PC-3 (cell line): ENCODE data around the gene PRUNE2. TPM values are rescaled to one million over a fixed set of nuclear protein-coding genes. Genes with fewer than 3 reads are reported as not detected.

Experiments used
- ATAC-seq: fragments of 200-7000 bp; cut with Tn5 transposase; 2 replicates; pipeline ENCODE4 v1.9.1; 2020; ENCODE audit warnings: mild to moderate bottlenecking, moderate library complexity
- BruUV-seq: library from RNA; stranded (reverse); fragments of 400-500 nt; replicated peaks from 2 replicates; lab custom pipeline; 2021; lab: Mats Ljungman, UMichigan
- CTCF ChIA-PET: fragments of 300-600 bp; sonication (Branson Sonifier 250); formaldehyde crosslinking; loops from one replicate; lab custom pipeline; 2022; ENCODE audit warnings: antibody characterized with exemption; lab: Charles Lee
- POLR2A ChIA-PET: fragments of 300-600 bp; sonication (Branson Sonifier 250); formaldehyde crosslinking; loops from one replicate; lab custom pipeline; 2022; ENCODE audit warnings: antibody characterized with exemption; ENCODE audit not compliant: unreplicated experiment; lab: Charles Lee
- DNase-seq: peaks from one replicate; pipeline ENCODE4 v3.0.0-alpha.2; 2015
- H2AFZ ChIP-seq: fragments of 300-600 bp; sonication (generic); 2 replicates; pipeline ENCODE4 v1.6.0; 2016; ENCODE audit warnings: antibody characterized with exemption, low read length
- H3F3A ChIP-seq: fragments of 300-600 bp; sonication (generic); one replicate; pipeline ENCODE4 v1.6.0; 2017; ENCODE audit warnings: antibody characterized with exemption, low read length, control low read depth, mild to moderate bottlenecking; ENCODE audit not compliant: unreplicated experiment
- H3K27ac ChIP-seq: fragments of 300-600 bp; sonication (generic); 2 replicates; pipeline ENCODE4 v1.5.1; 2016; ENCODE audit warnings: mild to moderate bottlenecking, low read length
- H3K27me3 ChIP-seq: fragments of 300-600 bp; sonication (generic); 2 replicates; pipeline ENCODE4 v1.6.1; 2016; ENCODE audit warnings: low read length, mixed read lengths
- H3K36me3 ChIP-seq: fragments of 300-600 bp; sonication (generic); 2 replicates; pipeline ENCODE4 v1.6.1; 2016; ENCODE audit warnings: low read depth, mixed run types, low read length, mixed read lengths
- H3K4me1 ChIP-seq: fragments of 300-600 bp; sonication (generic); 2 replicates; pipeline ENCODE4 v1.5.1; 2016; ENCODE audit warnings: low read length; ENCODE audit not compliant: insufficient read depth
- H3K4me2 ChIP-seq: fragments of 300-600 bp; sonication (generic); 2 replicates; pipeline ENCODE4 v1.6.0; 2016; ENCODE audit warnings: low read length
- H3K4me3 ChIP-seq: fragments of 300-600 bp; sonication (generic); 2 replicates; pipeline ENCODE4 v1.5.1; 2016; ENCODE audit warnings: mild to moderate bottlenecking, low read length, mixed read lengths
- H3K79me2 ChIP-seq: fragments of 300-600 bp; sonication (generic); 2 replicates; pipeline ENCODE4 v1.6.1; 2017; ENCODE audit warnings: low read length, mixed read lengths
- H3K9ac ChIP-seq: fragments of 300-600 bp; sonication (generic); 2 replicates; pipeline ENCODE4 v1.6.0; 2016; ENCODE audit warnings: mild to moderate bottlenecking, low read length
- H3K9me2 ChIP-seq: fragments of 300-600 bp; sonication (generic); replicated peaks from 2 replicates; pipeline ENCODE4 v1.6.1; 2016; ENCODE audit warnings: mixed run types, low read length, mixed read lengths
- H3K9me3 ChIP-seq: fragments of 300-600 bp; sonication (generic); 2 replicates; pipeline ENCODE4 v1.6.1; 2016; ENCODE audit warnings: low read length, mixed read lengths
- H4K20me1 ChIP-seq: fragments of 300-600 bp; sonication (generic); 2 replicates; pipeline ENCODE4 v1.6.1; 2016; ENCODE audit warnings: low read length, mixed read lengths
- EZH2 ChIP-seq: fragments of 300-600 bp; sonication (generic); IDR thresholded peaks from one replicate; pipeline ENCODE4 v1.6.1; 2017; ENCODE audit warnings: antibody characterized with exemption, mild to moderate bottlenecking, low read length; ENCODE audit not compliant: unreplicated experiment
- EZH2phosphoT487 ChIP-seq: fragments of 300-600 bp; sonication (generic); IDR thresholded peaks from 2 replicates; pipeline ENCODE4 v1.6.1; 2018; ENCODE audit warnings: mild to moderate bottlenecking, antibody characterized with exemption, low read length, borderline replicate concordance
- intact Hi-C: fragments of 100-400 bp; cut with micrococcal nuclease; formaldehyde crosslinking; loops from 2 replicates; pipeline ENCODE4 v1.9.0; 2023
- total RNA-seq: library from RNA; depleted of rRNA; stranded (reverse); fragments of >200 nt; gene quantifications from 2 replicates; pipeline ENCODE4 v1.2.3, GENCODE V29; 2014
- TF ChIP-seq, protein P1 (sequence below): fragments of 300-600 bp; sonication (generic); conservative IDR thresholded peaks from 2 replicates; pipeline ENCODE4 v1.5.1; 2017; ENCODE audit warnings: antibody characterized with exemption, low read depth, mild to moderate bottlenecking, low read length

PRUNE2 gene
- total RNA-seq, 1 experiment from 2014 or later: not detected

DNA sequence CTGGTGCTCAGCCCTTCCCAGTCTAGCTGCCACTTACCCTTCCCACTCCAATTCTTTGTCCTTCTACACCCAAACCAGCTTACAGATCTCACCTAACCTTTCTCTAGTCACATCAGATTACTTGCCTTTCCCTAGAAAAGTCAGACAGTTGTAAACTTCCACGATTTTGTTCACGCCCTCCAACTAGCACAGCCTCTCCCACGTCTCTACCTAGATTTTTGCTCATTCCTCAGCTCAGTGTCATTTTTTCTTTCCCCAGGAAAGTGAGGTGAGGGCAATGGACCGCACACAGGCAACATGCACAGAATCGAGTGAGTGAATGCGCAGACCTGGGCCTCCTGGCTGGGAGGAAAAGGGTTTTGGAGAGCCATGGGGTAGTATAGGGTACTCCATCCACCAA is 20.9 kb upstream of the PRUNE2 start:
- H2AFZ ChIP-seq: no peak overlapping the region
- H3K27me3 ChIP-seq: no peaks in the 10 kb centered on the region
- H3F3A ChIP-seq: no peaks in the 10 kb centered on the region
- no peaks in the 10 kb centered on the region for H3K36me3 ChIP-seq
- no peak for TF ChIP-seq EZH2
- TF ChIP-seq, protein P1, sequence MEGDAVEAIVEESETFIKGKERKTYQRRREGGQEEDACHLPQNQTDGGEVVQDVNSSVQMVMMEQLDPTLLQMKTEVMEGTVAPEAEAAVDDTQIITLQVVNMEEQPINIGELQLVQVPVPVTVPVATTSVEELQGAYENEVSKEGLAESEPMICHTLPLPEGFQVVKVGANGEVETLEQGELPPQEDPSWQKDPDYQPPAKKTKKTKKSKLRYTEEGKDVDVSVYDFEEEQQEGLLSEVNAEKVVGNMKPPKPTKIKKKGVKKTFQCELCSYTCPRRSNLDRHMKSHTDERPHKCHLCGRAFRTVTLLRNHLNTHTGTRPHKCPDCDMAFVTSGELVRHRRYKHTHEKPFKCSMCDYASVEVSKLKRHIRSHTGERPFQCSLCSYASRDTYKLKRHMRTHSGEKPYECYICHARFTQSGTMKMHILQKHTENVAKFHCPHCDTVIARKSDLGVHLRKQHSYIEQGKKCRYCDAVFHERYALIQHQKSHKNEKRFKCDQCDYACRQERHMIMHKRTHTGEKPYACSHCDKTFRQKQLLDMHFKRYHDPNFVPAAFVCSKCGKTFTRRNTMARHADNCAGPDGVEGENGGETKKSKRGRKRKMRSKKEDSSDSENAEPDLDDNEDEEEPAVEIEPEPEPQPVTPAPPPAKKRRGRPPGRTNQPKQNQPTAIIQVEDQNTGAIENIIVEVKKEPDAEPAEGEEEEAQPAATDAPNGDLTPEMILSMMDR: no peak
- no peak for TF ChIP-seq EZH2phosphoT487
- no peak overlapping the region for H3K4me2 ChIP-seq
- CTCF ChIA-PET: no interaction called here
- ATAC-seq (no peak), DNase-seq (no peak)
- no peak overlapping the region for H3K9ac ChIP-seq
- H3K9me2 ChIP-seq: no peaks in the 10 kb centered on the region
- no peaks in the 10 kb centered on the region for H3K9me3 ChIP-seq
- intact Hi-C loops: no loop called here
- no peaks in the 10 kb centered on the region for H4K20me1 ChIP-seq
- peaks cover 15% of the 10 kb centered on the region for H3K4me1 ChIP-seq
- BruUV-seq: no TSS peak
- H3K4me3 ChIP-seq: no peak overlapping the region
- no peaks in the 10 kb centered on the region for H3K79me2 ChIP-seq
- 0 out of 2 replicates have a peak overlapping the region, but pooled peaks have one; percentile 18 for H3K27ac ChIP-seq
- POLR2A ChIA-PET: no interaction called here

DNA sequence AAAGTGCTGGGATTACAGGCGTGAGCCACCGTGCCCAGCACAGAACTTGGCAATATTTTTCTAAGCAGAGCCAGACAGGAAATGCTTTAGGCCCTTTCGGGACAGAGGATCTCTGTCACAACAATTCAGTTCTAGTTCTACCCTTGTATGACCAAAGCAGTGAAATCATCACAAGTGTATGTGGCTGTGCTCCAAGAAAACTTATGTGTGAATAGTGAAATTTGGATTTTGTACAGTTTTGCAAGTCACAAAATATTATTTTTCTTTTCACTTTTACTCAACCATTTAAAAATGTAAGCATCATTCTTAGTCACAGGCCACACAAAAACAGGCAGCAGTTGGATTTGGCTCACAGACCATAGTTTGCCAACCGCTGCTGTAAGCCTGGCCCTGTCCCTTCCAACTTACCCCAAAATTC is 20.4 kb upstream of the PRUNE2 start:
- no TSS peak for BruUV-seq
- Histone ChIP-seq H4K20me1 (no peaks in the 10 kb centered on the region), H3K9me2 (no peaks in the 10 kb centered on the region), H3K4me3 (no peak overlapping the region), H3K9me3 (no peaks in the 10 kb centered on the region), H3K36me3 (no peaks in the 10 kb centered on the region), H3K79me2 (no peaks in the 10 kb centered on the region), H2AFZ (no peak overlapping the region), H3F3A (no peaks in the 10 kb centered on the region), H3K9ac (no peak overlapping the region), H3K4me2 (no peak overlapping the region), H3K27ac (0 out of 2 replicates have a peak overlapping the region, but pooled peaks have one; percentile 18), H3K4me1 (peaks cover 15% of the 10 kb centered on the region), H3K27me3 (no peaks in the 10 kb centered on the region)
- ChIA-PET CTCF (no interaction called here), POLR2A (no interaction called here)
- ATAC-seq (no peak; the same call in 1 of the 2 replicates), DNase-seq (peak; percentile 73)
- intact Hi-C loops: no loop called here
- no peak for TF ChIP-seq EZH2phosphoT487
- no peak for TF ChIP-seq EZH2
- TF ChIP-seq, protein P1: no peak

DNA sequence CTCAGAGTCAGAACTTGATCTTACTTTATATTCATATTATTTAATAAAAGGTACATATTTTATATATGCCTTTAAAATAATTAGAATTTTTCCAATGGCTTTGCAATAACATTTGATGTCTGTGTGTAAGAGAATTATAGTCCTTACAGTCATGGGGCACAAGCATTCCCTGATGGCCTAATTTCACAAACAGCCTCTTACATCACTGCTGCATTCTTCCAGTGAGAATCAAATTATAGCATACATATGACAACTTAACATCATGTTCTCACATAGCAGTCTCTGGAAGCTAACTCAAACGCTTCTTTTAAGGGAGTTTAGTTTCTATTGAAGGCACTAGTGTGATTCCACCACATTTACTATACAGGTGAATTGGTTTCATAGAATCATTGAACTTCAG is 15.3 kb upstream of the PRUNE2 start:
- no peaks in the 10 kb centered on the region for H3K36me3 ChIP-seq

More for the DNA sequence above, 15.3 kb upstream of the PRUNE2 start:
- H2AFZ ChIP-seq: no peak overlapping the region
- no peak overlapping the region for H3K4me2 ChIP-seq
- ChIA-PET POLR2A (no interaction called here), CTCF (no interaction called here)
- H4K20me1 ChIP-seq: no peaks in the 10 kb centered on the region
- H3K79me2 ChIP-seq: no peaks in the 10 kb centered on the region
- H3K9ac ChIP-seq: no peak overlapping the region
- H3F3A ChIP-seq: no peaks in the 10 kb centered on the region
- DNase-seq (no peak), ATAC-seq (no peak)
- H3K27me3 ChIP-seq: peaks cover 16% of the 10 kb centered on the region; the same call in 1 of the 2 replicates
- no peak overlapping the region for H3K4me3 ChIP-seq
- H3K4me1 ChIP-seq: 0 out of 2 replicates have a peak, but pooled peaks cover 4% of the 10 kb centered on the region
- no peaks in the 10 kb centered on the region for H3K9me2 ChIP-seq
- intact Hi-C loops: no loop called here
- TF ChIP-seq EZH2phosphoT487 (no peak), EZH2 (no peak)
- TF ChIP-seq, protein P1: no peak
- no TSS peak for BruUV-seq
- no peak overlapping the region for H3K27ac ChIP-seq
- no peaks in the 10 kb centered on the region for H3K9me3 ChIP-seq
